Stimulated activated naive CD4-positive, alpha-beta T cell (primary cell): Measurements from ENCODE around the gene RASSF9.

Source experiments
- DNase-seq, 6 experiments: peaks; one replicate each; lab custom pipeline; 2025; lab: John Stamatoyannopoulos, UW

The RASSF9 gene

GRCh38 chr12:85836197-85837090 is at the start of gene RASSF9:
Gene RASSF9, minus strand, starts transcription at chr12:85836409. Its CDS starts 208 bp downstream, at chr12:85836201.
- no peak for DNase-seq

- DNase-seq, result no peak
These were observed 47.6 kb upstream of the RASSF9 start for GRCh38 chr12:85883763-85884162.

DNA sequence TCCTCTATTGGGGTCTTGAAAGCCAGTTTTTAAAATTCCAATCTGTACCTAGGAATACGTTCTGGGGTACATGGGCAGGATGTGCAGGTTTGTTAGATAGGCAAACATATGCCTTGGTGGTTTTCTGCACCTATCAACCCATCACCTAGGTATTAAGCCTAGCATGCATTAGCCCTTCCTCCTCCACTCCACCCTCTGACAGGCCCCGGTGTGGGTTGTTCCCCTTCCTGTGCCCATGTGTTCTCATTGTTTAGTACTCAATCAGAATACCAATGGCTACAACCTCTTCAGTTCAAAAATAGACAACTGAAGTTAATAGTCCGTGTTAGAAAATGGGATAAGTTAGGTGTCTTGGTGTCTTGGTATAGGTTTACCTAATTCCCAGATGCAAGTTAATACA is 41.2 kb upstream of the RASSF9 start:
- no peak for DNase-seq

- no peak for DNase-seq
These were observed 37.8 kb upstream of the RASSF9 start, which contains the start of gene NTS for GRCh38 chr12:85874031-85874461. Gene NTS, plus strand, starts transcription at chr12:85874295. Its CDS starts 109 bp downstream, at chr12:85874404.

DNA sequence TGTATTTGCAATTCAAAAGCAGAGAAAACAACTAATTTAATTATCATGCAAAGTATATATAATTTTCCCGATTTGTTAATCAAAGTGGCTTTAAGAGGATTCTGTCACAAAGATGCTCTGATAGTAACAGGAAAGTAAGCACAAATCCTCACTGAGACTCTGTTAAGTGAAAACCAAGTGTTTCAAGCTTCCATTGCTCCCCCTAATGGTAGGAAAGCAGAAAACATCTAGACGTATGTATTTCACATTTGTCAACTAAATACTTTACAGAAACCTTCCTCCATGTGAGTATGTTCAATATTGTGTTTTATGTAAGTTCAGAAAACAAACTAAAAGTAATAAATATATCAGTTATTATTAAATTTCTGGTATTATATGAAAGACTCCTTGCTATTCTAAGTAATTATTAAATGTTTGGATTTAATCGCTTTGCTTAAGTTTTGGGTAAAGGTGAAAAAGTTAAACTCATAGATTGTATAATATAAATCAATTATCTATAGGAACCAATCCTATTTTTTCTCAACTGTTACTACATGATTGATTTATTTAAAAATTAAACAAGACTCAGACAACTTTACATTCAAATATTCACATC is 36.4 kb upstream of the RASSF9 start:
- DNase-seq, result peak in 2 of 6 experiments; percentile 1 to 5

DNA sequence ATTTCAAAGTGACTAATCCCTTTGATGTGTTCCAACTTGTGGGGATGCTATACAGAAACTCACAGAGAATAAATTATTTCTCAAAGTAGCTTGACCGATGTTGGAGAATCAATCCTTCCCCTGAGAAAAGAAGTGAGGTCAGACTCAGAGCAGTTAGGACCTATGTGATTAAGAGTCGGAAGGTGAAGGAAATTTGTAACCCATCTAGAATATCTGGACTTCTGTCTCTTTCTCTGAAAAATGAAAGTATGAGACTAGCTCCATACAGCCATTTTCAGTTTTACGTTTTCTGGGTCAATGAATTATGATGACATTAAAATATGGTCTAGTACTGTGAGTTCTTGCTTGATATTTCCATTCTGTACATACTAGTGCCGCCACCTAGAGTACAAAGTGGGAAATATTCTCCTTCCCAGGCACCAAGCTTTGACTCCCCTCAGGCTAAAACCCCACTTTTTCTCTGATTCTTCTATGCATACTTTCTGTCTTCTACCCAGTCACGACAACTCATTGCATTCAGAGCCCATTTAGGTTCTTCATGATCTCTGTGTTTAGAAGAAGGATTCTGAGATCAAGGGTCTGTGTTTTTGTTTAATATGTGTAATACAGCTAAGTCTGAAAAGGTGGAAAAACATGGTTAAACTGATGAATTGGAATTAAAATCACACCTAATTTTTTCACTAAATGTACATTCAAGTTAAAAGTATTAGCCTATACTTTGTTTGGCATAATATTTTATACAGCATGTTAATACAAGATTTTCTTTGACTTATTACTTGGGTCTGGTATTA is 31.0 kb upstream of the RASSF9 start:
- DNase-seq, result no peak

- no peak for DNase-seq
These were observed 29.7 kb upstream of the RASSF9 start for GRCh38 chr12:85865890-85866289.

- DNase-seq, result no peak
These were observed 20.8 kb upstream of the RASSF9 start for GRCh38 chr12:85856966-85857365.

- no peak for DNase-seq
These were observed 19.1 kb upstream of the RASSF9 start for GRCh38 chr12:85855305-85855704.

GRCh38 chr12:85849344-85849743 is 13.1 kb upstream of the RASSF9 start:
- no peak for DNase-seq

DNA sequence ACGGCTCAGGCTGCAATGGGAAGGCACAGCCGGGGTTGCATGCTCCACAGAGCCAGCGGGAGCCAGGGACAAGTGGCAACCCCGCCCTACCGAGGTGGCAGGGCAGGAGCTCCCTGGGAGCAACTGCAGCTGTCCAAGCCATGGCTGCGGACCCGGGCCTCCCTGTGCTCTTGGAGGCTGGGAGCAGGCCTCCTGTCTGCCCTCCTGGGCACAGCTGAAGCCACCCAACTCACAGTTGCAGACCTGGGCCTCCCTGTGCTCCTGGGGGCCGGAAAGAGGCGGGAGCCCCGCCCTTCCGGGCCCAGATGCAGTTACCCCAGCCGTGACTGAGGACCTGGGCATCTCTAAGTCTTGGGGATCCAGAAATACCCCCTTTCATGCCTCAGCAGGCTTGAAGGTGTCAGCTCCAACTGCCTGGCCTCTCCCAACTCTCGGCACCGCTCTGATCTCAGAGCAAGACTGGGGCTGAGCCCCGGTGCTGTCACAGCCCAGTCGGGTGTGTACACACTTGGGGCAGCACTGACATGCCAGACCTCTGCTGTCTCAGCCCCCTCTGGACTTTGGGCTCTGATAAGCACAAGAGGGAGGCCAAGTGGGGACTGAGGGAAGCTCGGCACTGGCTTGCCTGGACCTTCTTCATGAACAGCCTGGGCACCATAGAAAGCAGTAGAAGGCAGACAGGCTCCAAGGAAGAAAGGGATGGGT is 7.5 kb upstream of the RASSF9 start:
- DNase-seq, result no peak

DNA sequence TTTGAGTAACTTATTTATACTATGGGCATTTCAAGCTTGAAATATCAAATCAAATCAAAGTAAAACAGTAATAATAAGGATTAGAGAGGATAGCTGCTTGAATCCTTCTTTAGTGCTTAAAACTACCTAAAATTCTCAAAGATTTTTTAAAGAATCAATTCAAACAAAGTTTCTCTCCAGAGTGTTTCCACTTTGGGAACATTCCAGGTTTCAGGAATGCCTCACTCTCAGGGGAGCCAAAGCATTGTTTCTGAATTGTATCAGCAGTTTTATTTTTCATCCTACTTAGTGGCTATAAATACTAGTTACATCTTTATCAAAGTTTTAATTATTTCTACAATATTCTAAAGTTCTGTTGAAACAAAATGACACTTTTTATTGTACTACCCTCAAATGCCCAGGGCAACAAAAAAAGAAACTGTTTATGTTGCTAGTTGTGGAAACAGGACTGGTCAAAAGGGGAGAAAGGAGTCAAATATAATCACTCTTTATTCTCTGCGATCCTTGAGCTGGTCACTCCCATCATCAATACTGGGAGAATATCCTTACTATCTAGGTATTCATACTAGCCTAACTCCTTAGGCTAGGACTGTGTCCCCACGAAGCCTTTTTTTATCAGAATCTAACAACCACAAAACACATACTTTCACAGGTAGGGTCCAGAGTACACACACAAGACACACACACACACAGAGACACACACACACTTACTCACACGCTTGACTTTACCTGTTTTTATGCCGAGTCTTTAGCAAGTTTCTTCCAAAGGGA is 598 bp downstream of the RASSF9 start:
- DNase-seq, result no peak

DNA sequence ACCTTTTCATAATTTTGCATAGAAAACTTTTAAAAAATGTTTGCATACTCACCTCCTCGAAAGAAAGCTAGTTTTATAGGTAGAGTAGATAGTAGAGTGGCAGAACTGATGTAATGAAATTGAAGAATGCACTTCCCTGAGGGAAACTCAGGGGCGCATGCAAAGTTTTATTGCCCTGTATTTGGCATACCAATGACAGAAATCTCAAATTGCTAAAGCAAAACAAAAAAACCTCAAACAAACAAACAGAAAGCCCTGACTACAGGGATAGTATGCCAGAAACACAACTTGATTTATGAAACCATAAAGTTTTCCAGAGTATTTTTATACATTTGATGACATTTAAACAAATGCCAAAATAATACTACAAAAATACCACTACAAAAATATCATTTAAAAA is 1.8 kb downstream of the RASSF9 start:
- DNase-seq, result no peak

- no peak for DNase-seq
These were observed 2.6 kb downstream of the RASSF9 start for GRCh38 chr12:85833579-85833978.

GRCh38 chr12:85831327-85831990 is 4.8 kb downstream of the RASSF9 start:
- no peak for DNase-seq

DNA sequence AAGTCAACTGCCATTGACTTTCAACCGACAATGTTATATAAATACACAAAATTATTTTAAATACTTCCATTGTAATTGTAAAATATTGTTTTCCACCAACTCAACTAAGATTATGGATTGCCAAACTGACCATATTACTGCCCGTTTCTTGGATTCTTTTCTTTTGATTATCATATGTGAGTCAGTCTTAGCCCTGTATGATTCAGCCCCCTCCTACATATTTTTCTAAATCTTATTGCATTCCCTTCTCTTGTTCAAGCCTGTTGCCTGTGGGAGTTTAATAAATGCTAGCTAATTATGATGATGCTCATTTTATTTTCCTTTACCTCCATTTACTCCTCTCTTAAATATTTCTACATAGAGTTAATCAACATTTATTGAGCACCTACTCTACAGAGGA is 6.8 kb downstream of the RASSF9 start:
- DNase-seq, result no peak

DNA sequence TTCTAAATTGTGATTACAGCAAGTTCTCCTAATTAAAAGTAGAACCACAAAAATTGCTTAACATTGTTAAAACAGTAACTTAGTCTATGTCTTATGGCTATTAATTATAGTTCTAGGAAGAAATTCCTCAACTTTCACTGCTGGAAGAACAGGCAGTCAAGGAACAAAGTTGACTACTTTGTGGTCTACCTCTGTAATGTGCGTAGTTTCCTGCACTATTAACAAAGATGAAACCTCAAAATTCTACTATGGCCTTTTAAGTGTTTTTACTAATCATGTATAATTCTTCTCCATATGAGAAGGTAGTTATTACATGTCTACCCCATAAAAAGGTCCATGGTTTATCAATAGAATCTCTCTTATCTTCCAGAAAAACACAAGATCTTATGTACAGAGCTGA is 7.6 kb downstream of the RASSF9 start:
- DNase-seq, result no peak

- DNase-seq, result no peak
These were observed 10.5 kb downstream of the RASSF9 start for GRCh38 chr12:85825746-85826145.

- no peak for DNase-seq
These were observed 12.6 kb downstream of the RASSF9 start for GRCh38 chr12:85823436-85824180.

GRCh38 chr12:85821759-85822158 is 14.4 kb downstream of the RASSF9 start:
- DNase-seq, result no peak
